Measurements from ENCODE around the gene ADM5. TPM values are rescaled to one million over a fixed set of nuclear protein-coding genes. Genes with fewer than 3 reads are reported as not detected.
A peak's percentile ranks its signal among the peaks of the same experiment; 100 is the strongest.
"Not testable (repeated sequence)": the region's sequence is repeated elsewhere in the genome, so short reads cannot be mapped to it uniquely, and the experiment has no call there.

ADM5 gene
- total RNA-seq, 1 donor from 2014 or later: 2.1 TPM

GRCh38 chr19:49712397-49712859, 23.0 kb downstream of the ADM5 start:
- intact Hi-C loops (cut with DNase I): no loop called here
- DNase-seq: no peak

GRCh38 chr19:49713236-49713845, 23.9 kb downstream of the ADM5 start:
- DNase-seq: no peak
- no peaks in the 10 kb centered on the region for H3K36me3 ChIP-seq
- H3K4me3 ChIP-seq: no peak overlapping the region
- H3K27me3 ChIP-seq (ENCODE audit: low read depth): no peaks in the 10 kb centered on the region
- no peak overlapping the region for H3K27ac ChIP-seq
- no peaks in the 10 kb centered on the region for H3K9me3 ChIP-seq
- no peak for ATAC-seq
- no peak for TF ChIP-seq CTCF (IDR thresholded peaks at IDR 0.05)
- peaks cover 4% of the 10 kb centered on the region for H3K4me1 ChIP-seq
- intact Hi-C loops (cut with DNase I): no loop called here

More at GRCh38 chr19:49712397-49712859, 23.0 kb downstream of the ADM5 start:
- ATAC-seq: peak in 1 of 2 donors; percentile 26
- Histone ChIP-seq H3K36me3 (no peaks in the 10 kb centered on the region), H3K27me3 (ENCODE audit: low read depth) (no peaks in the 10 kb centered on the region), H3K4me1 (no peaks in the 10 kb centered on the region), H3K9me3 (no peaks in the 10 kb centered on the region), H3K27ac (no peak overlapping the region), H3K4me3 (no peak overlapping the region)
- no peak for TF ChIP-seq CTCF (IDR thresholded peaks at IDR 0.05)

- Histone ChIP-seq H3K9me3 (no peaks in the 10 kb centered on the region), H3K4me1 (peaks cover 5% of the 10 kb centered on the region), H3K27ac (no peak overlapping the region), H3K27me3 (ENCODE audit: low read depth) (no peaks in the 10 kb centered on the region), H3K4me3 (no peak overlapping the region), H3K36me3 (no peaks in the 10 kb centered on the region)
- ATAC-seq (no peak), DNase-seq (no peak)
- TF ChIP-seq CTCF (IDR thresholded peaks at IDR 0.05): no peak
- intact Hi-C loops (cut with DNase I): no loop called here
These were observed 26.8 kb downstream of the ADM5 start for GRCh38 chr19:49716154-49716553.

GRCh38 chr19:49718511-49718910, 29.1 kb downstream of the ADM5 start:
- intact Hi-C loops (cut with DNase I): no loop called here
- peak overlapping the region; percentile 81 for H3K27ac ChIP-seq

GRCh38 chr19:49718991-49719390, 29.6 kb downstream of the ADM5 start:
- intact Hi-C loops (cut with DNase I): no loop called here
- H3K4me1 ChIP-seq: peaks cover 5% of the 10 kb centered on the region
- no peak overlapping the region for H3K27ac ChIP-seq
- H3K27me3 ChIP-seq (ENCODE audit: low read depth): no peaks in the 10 kb centered on the region
- H3K36me3 ChIP-seq: no peaks in the 10 kb centered on the region
- TF ChIP-seq CTCF (IDR thresholded peaks at IDR 0.05): no peak
- H3K9me3 ChIP-seq: no peaks in the 10 kb centered on the region
- no peak for DNase-seq
- no peak for ATAC-seq
- H3K4me3 ChIP-seq: no peak overlapping the region

More at GRCh38 chr19:49718511-49718910, 29.1 kb downstream of the ADM5 start:
- no peak for TF ChIP-seq CTCF (IDR thresholded peaks at IDR 0.05)
- DNase-seq: no peak
- Histone ChIP-seq H3K4me1 (peaks cover 5% of the 10 kb centered on the region), H3K4me3 (no peak overlapping the region), H3K27me3 (ENCODE audit: low read depth) (no peaks in the 10 kb centered on the region), H3K9me3 (no peaks in the 10 kb centered on the region), H3K36me3 (no peaks in the 10 kb centered on the region)
- ATAC-seq: no peak

GRCh38 chr19:49719420-49719819, 30.0 kb downstream of the ADM5 start:
- ATAC-seq; H3K9me3 ChIP-seq; H3K27ac ChIP-seq; H3K4me3 ChIP-seq; H3K27me3 ChIP-seq (ENCODE audit: low read depth); DNase-seq; H3K4me1 ChIP-seq; H3K36me3 ChIP-seq; intact Hi-C loops (cut with DNase I): not testable (repeated sequence)
